ENCODE data around the gene PVALB.

DNA sequence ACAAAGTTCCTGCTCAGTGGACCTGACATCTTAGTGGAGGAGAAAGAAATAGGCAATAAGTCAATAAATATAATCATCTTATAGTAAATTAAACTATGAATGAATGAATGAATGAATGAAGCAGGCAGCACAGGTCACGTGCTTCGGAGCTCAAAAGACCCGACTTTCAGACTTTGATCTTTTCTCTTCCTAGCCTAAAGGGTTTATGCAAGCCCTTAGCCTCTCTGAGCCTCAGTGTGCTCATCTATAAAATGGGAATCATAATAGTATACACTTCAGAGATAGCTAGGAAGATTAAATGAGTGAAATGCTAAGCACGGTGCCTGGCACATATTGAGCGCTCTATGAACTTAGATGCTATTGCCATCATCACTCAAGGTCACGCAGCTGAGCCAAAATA lies 7.5 kb downstream of the PVALB start:
- TF ChIP-seq POLR2A (IDR thresholded peaks at IDR 0.05; ENCODE audit: low read depth, low read length) (no peak), POLR2AphosphoS5 (IDR thresholded peaks at IDR 0.05; ENCODE audit: low read depth, low read length) (no peak), SPI1 (IDR thresholded peaks at IDR 0.05; ENCODE audit: low read depth, low read length) (no peak), POU2F2 (IDR thresholded peaks at IDR 0.05; ENCODE audit: low read depth, low read length) (no peak), PAX5 (IDR thresholded peaks at IDR 0.05; ENCODE audit: insufficient read depth, low read length, severe bottlenecking) (no peak)
